Panc1 (cell line): ENCODE data around the gene CACNA1E. TPM values are rescaled to one million over a fixed set of nuclear protein-coding genes. Genes with fewer than 3 reads are reported as not detected.

Experiments used
- ATAC-seq: fragments of 200-7000 bp; cut with Tn5 transposase; 2 replicates; pipeline ENCODE4 v1.9.1; 2020; ENCODE audit warnings: mild to moderate bottlenecking, moderate library complexity
- BruUV-seq: library from RNA; stranded (reverse); fragments of 400-500 nt; replicated peaks from 2 replicates; lab custom pipeline; 2021; lab: Mats Ljungman, UMichigan
- CTCF ChIA-PET: fragments of 300-600 bp; sonication (Branson Sonifier 250); formaldehyde crosslinking; loops from one replicate; lab custom pipeline; 2022; ENCODE audit warnings: antibody characterized with exemption; lab: Charles Lee
- POLR2A ChIA-PET: fragments of 300-600 bp; sonication (Branson Sonifier 250); formaldehyde crosslinking; loops from one replicate; lab custom pipeline; 2022; ENCODE audit warnings: antibody characterized with exemption; lab: Charles Lee
- DNase-seq: peaks from one replicate; pipeline ENCODE4 v3.0.0-alpha.2; 2010; ENCODE audit warnings: low read depth, low spot score
- H3K27ac ChIP-seq: 2 replicates; pipeline ENCODE4 v1.5.1; 2011; ENCODE audit warnings: mild to moderate bottlenecking, low read length, inconsistent platforms
- H3K27me3 ChIP-seq: fragments of 200-500 bp; sonication (Bioruptor generic); 2 replicates; pipeline ENCODE4 v1.6.0; 2014; ENCODE audit warnings: low read length, inconsistent platforms; ENCODE audit not compliant: control insufficient read depth, insufficient read depth
- H3K36me3 ChIP-seq: fragments of 200-500 bp; sonication (Bioruptor generic); 2 replicates; pipeline ENCODE4 v1.5.1; 2014; ENCODE audit warnings: inconsistent platforms, mild to moderate bottlenecking, low read length, moderate library complexity; ENCODE audit not compliant: control insufficient read depth, insufficient read depth
- H3K4me1 ChIP-seq: 2 replicates; pipeline ENCODE4 v1.5.1; 2011; ENCODE audit warnings: inconsistent platforms, mild to moderate bottlenecking, low read length, moderate library complexity; ENCODE audit not compliant: control insufficient read depth, insufficient read depth
- H3K4me3 ChIP-seq, 2 experiments: 2 replicates each; pipeline ENCODE4 v1.5.1; 2011 to 2012; ENCODE audit warnings: low read depth in 2 of 2, low read length in 2 of 2, mild to moderate bottlenecking in 2 of 2, inconsistent platforms in 1 of 2, moderate library complexity in 1 of 2
- H3K9me3 ChIP-seq: fragments of 200-500 bp; sonication (Bioruptor generic); 2 replicates; pipeline ENCODE4 v1.5.1; 2014; ENCODE audit warnings: low read depth, mild to moderate bottlenecking, inconsistent platforms, low read length, moderate library complexity; ENCODE audit not compliant: control insufficient read depth, insufficient read depth
- POLR2AphosphoS5 ChIP-seq: IDR thresholded peaks from 2 replicates; pipeline ENCODE4 v1.6.1; 2012; ENCODE audit warnings: mild to moderate bottlenecking, low read depth, low read length, moderate library complexity
- REST ChIP-seq, 2 experiments: IDR thresholded peaks; 2 replicates each; pipeline ENCODE4 v1.6.1; 2011 to 2012; ENCODE audit warnings: low read depth in 2 of 2, control low read depth in 1 of 2, low read length in 1 of 2, mild to moderate bottlenecking in 1 of 2, moderate library complexity in 1 of 2; ENCODE audit not compliant: insufficient read depth in 1 of 2
- SIN3A ChIP-seq: IDR thresholded peaks from 2 replicates; pipeline ENCODE4 v1.6.1; 2012; ENCODE audit warnings: low read depth, mild to moderate bottlenecking, low read length, moderate library complexity, borderline replicate concordance; ENCODE audit not compliant: insufficient read depth
- TCF7L2 ChIP-seq: IDR thresholded peaks from 2 replicates; pipeline ENCODE4 v1.6.1; 2011; ENCODE audit warnings: mild to moderate bottlenecking, low read depth, low read length, inconsistent platforms
- in situ Hi-C: cut with HindIII; loops from 2 replicates; pipeline ENCODE4 v1.10.0; 2016; ENCODE audit warnings: low sequenced_read_pairs, low pct_unique_long_range_greater_than_20kb
- intact Hi-C: fragments of 100-400 bp; cut with micrococcal nuclease; formaldehyde crosslinking; loops from one replicate; pipeline ENCODE4 v1.10.0; 2022; ENCODE audit not compliant: unreplicated experiment
- total RNA-seq: library from RNA; stranded (reverse); gene quantifications from one replicate; pipeline ENCODE4 v1.2.1, GENCODE V29; 2021; ENCODE audit not compliant: unreplicated experiment
- TF ChIP-seq, protein P1 (sequence below): fragments of 450-650 bp; IDR thresholded peaks from 2 replicates; pipeline ENCODE4 v1.5.1; 2017; ENCODE audit warnings: mild to moderate bottlenecking

CACNA1E gene
- total RNA-seq, 1 experiment from 2014 or later: not detected

- H3K4me1 ChIP-seq: no peaks in the 10 kb centered on the region
- DNase-seq (no peak), ATAC-seq (no peak)
- intact Hi-C loops (no loop called here), in situ Hi-C loops (no loop called here)
- no peak overlapping the region for H3K4me3 ChIP-seq
- H3K36me3 ChIP-seq: no peaks in the 10 kb centered on the region
- no peaks in the 10 kb centered on the region for H3K9me3 ChIP-seq
- CTCF ChIA-PET: no interaction called here
- no TSS peak for BruUV-seq
- POLR2A ChIA-PET: no interaction called here
- H3K27me3 ChIP-seq: no peaks in the 10 kb centered on the region
- no peak for TF ChIP-seq POLR2AphosphoS5
- no peak for TF ChIP-seq TCF7L2
- no peak for TF ChIP-seq REST (IDR thresholded peaks at IDR 0.05; ENCODE audit: insufficient read depth in 1 of 2, low read depth in 2 of 2, low read length in 1 of 2)
- H3K27ac ChIP-seq: no peak overlapping the region
Observed at GRCh38 chr1:181803421-181803820, 320.1 kb downstream of the CACNA1E start.

DNA sequence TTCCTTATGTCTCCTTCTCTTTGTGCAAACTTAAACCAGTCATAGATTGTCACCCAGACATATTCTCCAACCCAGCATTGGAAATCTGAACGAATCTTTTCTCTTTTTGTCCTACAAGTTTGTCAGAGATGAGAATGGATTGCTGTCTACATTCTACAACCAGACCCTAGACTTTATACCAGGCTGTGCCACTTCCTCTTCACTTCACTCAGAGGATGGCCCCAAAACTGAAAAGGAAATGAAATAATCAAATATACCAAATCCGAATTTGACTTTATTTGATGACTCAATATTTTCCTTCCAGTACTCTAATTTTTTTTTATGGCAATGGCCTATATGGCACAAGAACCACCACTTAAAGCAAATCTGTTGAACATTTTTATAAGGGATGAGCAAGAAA, 321.7 kb downstream of the CACNA1E start:
- Histone ChIP-seq H3K4me3 (no peak overlapping the region), H3K36me3 (no peaks in the 10 kb centered on the region), H3K4me1 (no peaks in the 10 kb centered on the region), H3K27me3 (no peaks in the 10 kb centered on the region), H3K9me3 (no peaks in the 10 kb centered on the region), H3K27ac (no peak overlapping the region)
- in situ Hi-C loops (no loop called here), intact Hi-C loops (no loop called here)
- ChIA-PET CTCF (interaction anchor here (0.6 kb wide), 1 partner anchor 1499 kb away, joined by 3 read pairs; no protein-coding TSS in a partner anchor), POLR2A (no interaction called here)
- BruUV-seq: no TSS peak
- no peak for DNase-seq
- TF ChIP-seq SIN3A: no peak
- TF ChIP-seq POLR2AphosphoS5: no peak
- no peak for TF ChIP-seq REST (IDR thresholded peaks at IDR 0.05; ENCODE audit: insufficient read depth in 1 of 2, low read depth in 2 of 2, low read length in 1 of 2)
- ATAC-seq: no peak

GRCh38 chr1:181806746-181807145, 323.4 kb downstream of the CACNA1E start:
- Histone ChIP-seq H3K9me3 (no peaks in the 10 kb centered on the region), H3K27ac (no peak overlapping the region), H3K4me1 (no peaks in the 10 kb centered on the region), H3K36me3 (no peaks in the 10 kb centered on the region), H3K4me3 (no peak overlapping the region), H3K27me3 (no peaks in the 10 kb centered on the region; the same call in 1 of the 2 replicates)
- TF ChIP-seq POLR2AphosphoS5 (no peak), REST (IDR thresholded peaks at IDR 0.05; ENCODE audit: insufficient read depth in 1 of 2, low read depth in 2 of 2, low read length in 1 of 2) (no peak), SIN3A (no peak), TCF7L2 (no peak)
- TF ChIP-seq, protein P1, sequence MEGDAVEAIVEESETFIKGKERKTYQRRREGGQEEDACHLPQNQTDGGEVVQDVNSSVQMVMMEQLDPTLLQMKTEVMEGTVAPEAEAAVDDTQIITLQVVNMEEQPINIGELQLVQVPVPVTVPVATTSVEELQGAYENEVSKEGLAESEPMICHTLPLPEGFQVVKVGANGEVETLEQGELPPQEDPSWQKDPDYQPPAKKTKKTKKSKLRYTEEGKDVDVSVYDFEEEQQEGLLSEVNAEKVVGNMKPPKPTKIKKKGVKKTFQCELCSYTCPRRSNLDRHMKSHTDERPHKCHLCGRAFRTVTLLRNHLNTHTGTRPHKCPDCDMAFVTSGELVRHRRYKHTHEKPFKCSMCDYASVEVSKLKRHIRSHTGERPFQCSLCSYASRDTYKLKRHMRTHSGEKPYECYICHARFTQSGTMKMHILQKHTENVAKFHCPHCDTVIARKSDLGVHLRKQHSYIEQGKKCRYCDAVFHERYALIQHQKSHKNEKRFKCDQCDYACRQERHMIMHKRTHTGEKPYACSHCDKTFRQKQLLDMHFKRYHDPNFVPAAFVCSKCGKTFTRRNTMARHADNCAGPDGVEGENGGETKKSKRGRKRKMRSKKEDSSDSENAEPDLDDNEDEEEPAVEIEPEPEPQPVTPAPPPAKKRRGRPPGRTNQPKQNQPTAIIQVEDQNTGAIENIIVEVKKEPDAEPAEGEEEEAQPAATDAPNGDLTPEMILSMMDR: no peak
- BruUV-seq: no TSS peak
- POLR2A ChIA-PET: no interaction called here
- ATAC-seq: no peak
- no peak for DNase-seq
- intact Hi-C loops: no loop called here
- in situ Hi-C loops: no loop called here
- CTCF ChIA-PET: no interaction called here
